Umbilical cord (tissue), 2 donors: ENCODE results near the gene SLC16A2. TPM values are rescaled to one million over a fixed set of nuclear protein-coding genes. Genes with fewer than 3 reads are reported as not detected.
"Not testable (repeated sequence)": the region's sequence is repeated elsewhere in the genome, so short reads cannot be mapped to it uniquely, and the experiment has no call there.

Experiments used
- DNase-seq: peaks from one replicate; pipeline ENCODE4 v3.0.0-alpha.2; 2015; ENCODE audit warnings: low spot score
- total RNA-seq: library from RNA; depleted of rRNA; stranded (reverse); fragments of >200 nt; gene quantifications from one replicate; pipeline ENCODE4 v1.2.3, GENCODE V29; 2014; ENCODE audit warnings: low replicate concordance; ENCODE audit not compliant: insufficient read depth

The SLC16A2 gene
- total RNA-seq, 1 donor from 2014 or later: 6.3 TPM

GRCh38 chrX:74506317-74507115 lies 85.2 kb downstream of the SLC16A2 start:
- DNase-seq: no peak

GRCh38 chrX:74507191-74507590 lies 85.9 kb downstream of the SLC16A2 start:
- DNase-seq: no peak

GRCh38 chrX:74509989-74510388 lies 88.7 kb downstream of the SLC16A2 start:
- no peak for DNase-seq

GRCh38 chrX:74510401-74510800 lies 89.1 kb downstream of the SLC16A2 start:
- DNase-seq: no peak

- DNase-seq: no peak
Observed at GRCh38 chrX:74511704-74512103, 90.4 kb downstream of the SLC16A2 start.

- DNase-seq: no peak
Observed at GRCh38 chrX:74514384-74514783, 93.1 kb downstream of the SLC16A2 start.

DNA sequence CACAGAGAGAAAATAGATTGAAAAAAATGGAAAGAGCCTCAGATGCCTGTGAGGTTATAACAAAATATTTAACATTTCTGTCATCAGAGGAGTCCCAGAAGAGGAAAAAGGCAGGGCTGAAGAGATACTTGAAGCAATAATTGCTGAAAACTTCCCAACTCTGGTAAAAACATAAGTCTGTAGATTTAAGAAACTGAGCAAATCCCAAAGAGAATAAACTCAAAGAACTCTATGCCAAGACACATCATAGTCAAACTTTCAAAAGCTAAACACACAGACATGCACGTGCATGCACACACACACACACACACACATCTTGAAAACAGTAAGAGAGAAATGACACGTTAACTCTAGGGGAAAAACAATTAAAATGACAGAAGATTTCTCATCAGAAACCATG lies 94.1 kb downstream of the SLC16A2 start:
- DNase-seq: no peak

DNA sequence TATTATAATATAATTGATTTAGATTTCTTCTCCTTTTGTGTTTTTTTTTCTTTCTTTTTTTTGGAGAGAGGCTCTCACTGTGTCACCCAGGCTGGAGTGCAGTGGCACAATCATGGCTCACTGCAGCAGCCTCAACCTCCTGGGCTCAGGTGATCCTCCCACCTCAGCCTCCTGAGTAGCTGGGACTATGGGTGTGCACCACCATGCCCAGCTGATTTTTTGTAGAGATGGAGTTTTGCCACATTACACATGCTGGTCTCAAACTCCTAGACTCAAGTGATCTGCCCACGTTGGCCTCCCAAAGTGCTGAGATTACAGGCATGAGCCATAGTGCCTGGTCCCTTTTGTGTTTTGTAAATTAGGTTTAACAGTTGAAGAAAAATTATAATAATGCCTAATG lies 94.7 kb downstream of the SLC16A2 start:
- DNase-seq: not testable (repeated sequence)

DNA sequence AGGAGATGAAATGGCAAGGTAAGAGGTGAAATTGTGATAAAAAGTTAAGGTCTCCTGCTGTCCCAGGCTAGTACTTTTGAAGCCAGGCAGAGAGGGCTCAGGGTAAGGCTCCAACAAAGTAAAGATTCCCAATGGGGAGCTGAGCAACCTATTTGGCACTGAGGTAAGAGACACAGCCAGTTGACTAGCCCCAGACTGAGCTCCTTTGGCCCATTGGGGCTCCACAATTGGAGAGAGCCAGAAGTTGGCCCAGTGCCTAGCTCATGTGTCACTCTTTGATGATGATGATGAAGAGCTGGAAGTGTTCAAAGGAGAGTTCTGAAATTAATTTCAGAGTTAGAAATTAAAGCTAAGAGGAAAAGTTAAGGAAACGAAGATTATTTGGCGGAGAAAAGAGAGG lies 98.6 kb downstream of the SLC16A2 start:
- DNase-seq: no peak

GRCh38 chrX:74520291-74520690 lies 99.0 kb downstream of the SLC16A2 start:
- DNase-seq: no peak

DNA sequence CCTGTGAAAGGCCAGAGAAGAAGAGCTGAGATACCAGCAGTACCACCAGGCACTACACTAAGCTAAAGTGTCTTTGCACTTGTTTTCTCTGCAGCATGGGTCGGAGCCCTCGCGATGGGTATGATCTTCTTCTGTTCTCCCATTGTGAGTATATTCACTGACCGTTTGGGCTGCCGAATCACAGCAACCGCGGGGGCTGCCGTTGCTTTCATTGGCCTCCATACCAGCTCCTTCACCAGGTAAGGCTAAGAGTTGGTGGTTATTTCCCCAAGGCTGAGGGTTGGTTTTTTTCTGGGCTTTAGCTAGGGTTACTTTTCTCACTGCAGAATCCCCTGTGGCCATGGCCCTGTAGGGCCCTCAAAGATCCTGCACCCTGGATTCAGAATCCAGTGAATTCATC lies 99.6 kb downstream of the SLC16A2 start:
- no peak for DNase-seq

GRCh38 chrX:74521961-74522751 lies 100.9 kb downstream of the SLC16A2 start:
- peak; percentile 63 for DNase-seq

GRCh38 chrX:74523224-74523623 lies 101.9 kb downstream of the SLC16A2 start:
- DNase-seq: no peak

DNA sequence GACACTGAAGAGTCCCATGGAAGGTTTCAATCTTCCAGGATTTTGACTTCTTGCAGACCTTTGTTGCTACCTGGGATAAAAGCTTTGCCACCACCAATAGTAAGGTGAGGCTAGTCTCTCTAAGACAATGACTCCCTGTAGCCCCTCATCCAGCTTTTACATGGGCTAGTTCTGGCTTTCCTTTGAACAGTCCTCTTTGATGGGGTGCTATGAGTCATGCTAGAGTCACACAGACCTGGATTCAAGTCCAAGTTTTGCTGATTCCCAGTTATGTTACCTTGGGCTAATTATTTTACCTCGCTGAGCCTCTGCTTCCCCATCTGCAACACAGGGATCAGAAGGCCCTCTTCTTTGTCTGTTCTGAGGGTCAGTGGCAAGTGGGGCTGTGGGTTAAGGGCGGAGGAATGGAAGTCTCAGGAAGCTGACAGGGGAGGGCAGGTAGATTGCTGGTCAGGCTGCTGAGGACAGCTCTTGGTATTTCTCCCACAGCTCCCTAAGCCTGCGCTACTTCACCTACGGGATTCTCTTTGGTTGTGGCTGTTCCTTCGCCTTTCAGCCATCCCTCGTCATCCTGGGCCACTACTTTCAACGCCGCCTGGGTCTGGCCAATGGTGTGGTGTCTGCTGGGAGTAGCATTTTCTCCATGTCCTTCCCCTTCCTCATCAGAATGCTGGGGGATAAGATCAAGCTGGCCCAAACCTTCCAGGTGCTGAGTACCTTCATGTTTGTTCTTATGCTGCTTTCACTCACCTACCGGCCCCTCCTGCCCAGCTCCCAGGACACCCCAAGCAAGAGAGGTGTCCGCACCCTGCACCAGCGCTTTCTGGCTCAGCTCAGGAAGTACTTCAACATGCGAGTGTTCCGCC lies 102.8 kb downstream of the SLC16A2 start:
- no peak for DNase-seq

GRCh38 chrX:74525116-74525515 lies 103.8 kb downstream of the SLC16A2 start:
- no peak for DNase-seq

DNA sequence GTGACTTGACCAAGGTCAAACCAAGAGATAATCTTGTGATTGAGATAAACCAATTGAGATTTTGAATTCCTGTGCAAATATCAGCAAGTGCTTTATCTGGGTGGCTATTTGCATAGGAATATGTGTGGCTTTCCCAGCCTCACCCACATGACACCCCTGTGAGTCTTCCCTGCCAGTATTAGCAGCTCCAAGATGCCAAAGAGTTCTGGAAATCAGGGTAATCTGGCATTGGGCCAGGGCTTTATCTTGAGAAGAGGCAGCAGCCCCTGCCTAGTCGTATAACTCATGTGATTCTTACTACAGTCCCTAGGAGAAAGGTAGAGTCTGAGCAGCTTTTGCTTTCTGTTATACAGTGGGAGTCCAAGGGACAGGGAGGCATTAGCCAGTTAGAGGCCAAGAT lies 105.5 kb downstream of the SLC16A2 start:
- no peak for DNase-seq

GRCh38 chrX:74527350-74527749 lies 106.1 kb downstream of the SLC16A2 start:
- no peak for DNase-seq

GRCh38 chrX:74529311-74529710 lies 108.0 kb downstream of the SLC16A2 start:
- DNase-seq: no peak

DNA sequence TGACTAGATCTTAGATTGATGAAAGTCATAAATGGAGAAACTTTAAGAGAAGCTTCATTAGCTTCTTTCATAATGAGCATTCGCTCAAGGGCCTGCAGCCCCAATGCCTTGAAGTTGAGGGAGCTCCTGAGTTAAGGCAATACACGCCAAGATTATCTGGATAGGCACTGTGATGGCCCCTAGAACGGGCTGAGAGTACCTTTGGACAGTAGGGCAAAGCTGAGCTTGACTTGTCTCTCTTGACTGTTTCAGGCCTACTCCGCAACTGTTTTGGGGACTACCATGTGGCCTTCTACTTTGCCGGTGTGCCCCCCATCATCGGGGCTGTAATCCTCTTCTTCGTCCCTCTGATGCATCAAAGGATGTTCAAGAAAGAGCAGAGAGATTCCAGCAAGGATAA lies 109.8 kb downstream of the SLC16A2 start:
- DNase-seq: no peak

GRCh38 chrX:74534569-74535038 lies 113.3 kb downstream of the SLC16A2 start:
- DNase-seq: no peak

DNA sequence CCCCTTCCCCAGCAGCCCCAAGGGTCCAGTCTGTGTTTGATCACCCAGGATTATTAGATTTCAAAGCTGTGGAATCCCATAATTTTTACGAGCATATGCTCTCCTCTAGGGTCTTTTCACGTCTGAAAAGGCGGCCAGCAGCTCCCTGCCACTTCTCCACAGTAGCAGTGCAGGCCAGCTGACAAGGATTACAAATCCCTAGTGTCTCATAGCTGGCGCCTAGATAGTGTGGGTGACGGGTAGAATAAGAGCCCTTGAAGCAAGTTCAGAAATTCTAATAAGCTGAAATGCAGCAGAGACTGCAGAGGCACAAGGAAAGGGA lies 113.8 kb downstream of the SLC16A2 start:
- DNase-seq: no peak
